Adipocyte (in vitro differentiated cells): ENCODE measurements around the gene TSPYL2.

ENCODE experiments used
- DNase-seq: peaks from one replicate; pipeline ENCODE4 v3.0.0-alpha.2; 2015; ENCODE audit warnings: low read depth
- H3K27me3 ChIP-seq: replicated peaks from 2 replicates; pipeline ENCODE4 v1.7.0; 2013; ENCODE audit warnings: mild to moderate bottlenecking, low read length, moderate library complexity; ENCODE audit not compliant: control insufficient read depth, insufficient read depth
- H3K36me3 ChIP-seq: 2 replicates; pipeline ENCODE4 v1.7.0; 2013; ENCODE audit warnings: low read length, mild to moderate bottlenecking, moderate library complexity; ENCODE audit not compliant: control insufficient read depth, insufficient read depth, severe bottlenecking
- H3K4me1 ChIP-seq: 2 replicates; pipeline ENCODE4 v1.7.0; 2013; ENCODE audit warnings: mild to moderate bottlenecking, low read length, moderate library complexity; ENCODE audit not compliant: control insufficient read depth, insufficient read depth
- H3K4me3 ChIP-seq: 2 replicates; pipeline ENCODE4 v1.7.0; 2013; ENCODE audit warnings: mild to moderate bottlenecking, low read length, moderate library complexity
- H3K9ac ChIP-seq: 2 replicates; pipeline ENCODE4 v1.7.0; 2013; ENCODE audit warnings: mild to moderate bottlenecking, low read length, moderate library complexity
- H3K9me3 ChIP-seq: 2 replicates; pipeline ENCODE4 v1.7.0; 2013; ENCODE audit warnings: mild to moderate bottlenecking, low read length, moderate library complexity; ENCODE audit not compliant: control insufficient read depth

Gene TSPYL2

GRCh38 chrX:53082773-53083616 is 828 bp downstream of the TSPYL2 start:
- H3K9me3 ChIP-seq: no peaks in the 10 kb centered on the region
- peaks cover 19% of the 10 kb centered on the region for H3K4me1 ChIP-seq
- H3K27me3 ChIP-seq: peaks cover 6% of the 10 kb centered on the region
- H3K4me3 ChIP-seq: peak overlapping the region; percentile 82
- peak overlapping the region; percentile 83 for H3K9ac ChIP-seq
- H3K36me3 ChIP-seq: peaks cover 38% of the 10 kb centered on the region
- no peak for DNase-seq

- H3K27me3 ChIP-seq: peaks cover 6% of the 10 kb centered on the region
- H3K9me3 ChIP-seq: no peaks in the 10 kb centered on the region
- DNase-seq: no peak
- H3K36me3 ChIP-seq: peaks cover 40% of the 10 kb centered on the region
- peaks cover 19% of the 10 kb centered on the region for H3K4me1 ChIP-seq
- peak overlapping the region; percentile 82 for H3K4me3 ChIP-seq
- H3K9ac ChIP-seq: peak overlapping the region; percentile 83
Observed at GRCh38 chrX:53084043-53084570, 1.9 kb downstream of the TSPYL2 start.

GRCh38 chrX:53084863-53085262 is 2.7 kb downstream of the TSPYL2 start:
- peaks cover 40% of the 10 kb centered on the region for H3K36me3 ChIP-seq
- H3K4me3 ChIP-seq: no peak overlapping the region
- peaks cover 6% of the 10 kb centered on the region for H3K27me3 ChIP-seq
- no peak overlapping the region for H3K9ac ChIP-seq
- DNase-seq: no peak
- H3K9me3 ChIP-seq: no peaks in the 10 kb centered on the region
- H3K4me1 ChIP-seq: peaks cover 19% of the 10 kb centered on the region

GRCh38 chrX:53085661-53086229 is 3.6 kb downstream of the TSPYL2 start:
- Histone ChIP-seq H3K36me3 (peaks cover 40% of the 10 kb centered on the region), H3K9ac (no peak overlapping the region), H3K27me3 (peaks cover 6% of the 10 kb centered on the region), H3K4me1 (peaks cover 19% of the 10 kb centered on the region), H3K4me3 (no peak overlapping the region), H3K9me3 (no peaks in the 10 kb centered on the region)
- no peak for DNase-seq

GRCh38 chrX:53086464-53086863 is 4.3 kb downstream of the TSPYL2 start:
- no peak overlapping the region for H3K4me3 ChIP-seq
- peaks cover 19% of the 10 kb centered on the region for H3K4me1 ChIP-seq
- no peaks in the 10 kb centered on the region for H3K9me3 ChIP-seq
- peaks cover 6% of the 10 kb centered on the region for H3K27me3 ChIP-seq
- no peak for DNase-seq
- no peak overlapping the region for H3K9ac ChIP-seq
- peaks cover 40% of the 10 kb centered on the region for H3K36me3 ChIP-seq

GRCh38 chrX:53087388-53087831 is 5.2 kb downstream of the TSPYL2 start:
- Histone ChIP-seq H3K27me3 (peaks cover 6% of the 10 kb centered on the region), H3K36me3 (peaks cover 40% of the 10 kb centered on the region), H3K4me1 (peaks cover 19% of the 10 kb centered on the region), H3K9ac (no peak overlapping the region), H3K9me3 (no peaks in the 10 kb centered on the region), H3K4me3 (no peak overlapping the region)
- no peak for DNase-seq

- peak; percentile 73 for DNase-seq
- peak overlapping the region; percentile 75 for H3K4me3 ChIP-seq
- peaks cover 17% of the 10 kb centered on the region for H3K4me1 ChIP-seq
- peaks cover 6% of the 10 kb centered on the region for H3K27me3 ChIP-seq
- H3K9me3 ChIP-seq: no peaks in the 10 kb centered on the region
- peaks cover 40% of the 10 kb centered on the region for H3K36me3 ChIP-seq
- H3K9ac ChIP-seq: peak overlapping the region; percentile 67
Observed at GRCh38 chrX:53088136-53088974, 6.2 kb downstream of the TSPYL2 start.

GRCh38 chrX:53089224-53089842 is 7.2 kb downstream of the TSPYL2 start:
- DNase-seq: peak; percentile 79
- H3K4me3 ChIP-seq: peak overlapping the region; percentile 75
- H3K27me3 ChIP-seq: no peaks in the 10 kb centered on the region
- H3K9me3 ChIP-seq: no peaks in the 10 kb centered on the region
- H3K4me1 ChIP-seq: peaks cover 9% of the 10 kb centered on the region
- peaks cover 35% of the 10 kb centered on the region for H3K36me3 ChIP-seq
- H3K9ac ChIP-seq: peak overlapping the region; percentile 67

GRCh38 chrX:53089925-53090324 is 7.8 kb downstream of the TSPYL2 start:
- no peak overlapping the region for H3K9ac ChIP-seq
- peaks cover 9% of the 10 kb centered on the region for H3K4me1 ChIP-seq
- no peaks in the 10 kb centered on the region for H3K27me3 ChIP-seq
- no peak for DNase-seq
- H3K9me3 ChIP-seq: no peaks in the 10 kb centered on the region
- peaks cover 31% of the 10 kb centered on the region for H3K36me3 ChIP-seq
- H3K4me3 ChIP-seq: no peak overlapping the region

- H3K9ac ChIP-seq: no peak overlapping the region
- H3K36me3 ChIP-seq: peaks cover 16% of the 10 kb centered on the region
- no peak overlapping the region for H3K4me3 ChIP-seq
- H3K4me1 ChIP-seq: peaks cover 3% of the 10 kb centered on the region
- no peak for DNase-seq
- no peaks in the 10 kb centered on the region for H3K27me3 ChIP-seq
- no peaks in the 10 kb centered on the region for H3K9me3 ChIP-seq
Observed at GRCh38 chrX:53091354-53091753, 9.2 kb downstream of the TSPYL2 start.
